HG02970 (cell line): ENCODE measurements around the gene FRS3.

Experiments used
- ATAC-seq: cut with Tn5 transposase; IDR thresholded peaks from one replicate; pipeline ENCODE4 v1.9.1; 2021; ENCODE audit warnings: mild to moderate bottlenecking, moderate library complexity, moderate number of reproducible peaks; ENCODE audit not compliant: unreplicated experiment, low FRiP score

The FRS3 gene

GRCh38 chr6:41744236-41744787, 35.4 kb downstream of the FRS3 start:
- ATAC-seq, result no peak

- ATAC-seq, result no peak
These were observed 36.1 kb downstream of the FRS3 start for GRCh38 chr6:41743406-41744235.

- no peak for ATAC-seq
These were observed 37.8 kb downstream of the FRS3 start for GRCh38 chr6:41741625-41742490.

- no peak for ATAC-seq
These were observed 39.1 kb downstream of the FRS3 start for GRCh38 chr6:41740366-41741162.

- no peak for ATAC-seq
These were observed 40.7 kb downstream of the FRS3 start for GRCh38 chr6:41739041-41739440.

- no peak for ATAC-seq
These were observed 42.0 kb downstream of the FRS3 start for GRCh38 chr6:41737591-41738130.

- ATAC-seq, result no peak
These were observed 42.7 kb downstream of the FRS3 start for GRCh38 chr6:41736800-41737555.

- ATAC-seq, result no peak
These were observed 43.4 kb downstream of the FRS3 start for GRCh38 chr6:41736186-41736733.

- ATAC-seq, result peak; percentile 44
These were observed 44.1 kb downstream of the FRS3 start, which contains the start of gene TFEB for GRCh38 chr6:41735427-41736185. Gene TFEB (minus strand): TSS chr6:41735608. CDS start chr6:41691213, 44,395 bp downstream.

- peak; percentile 20 for ATAC-seq
These were observed 44.9 kb downstream of the FRS3 start for GRCh38 chr6:41734666-41735426.

- peak; percentile 45 for ATAC-seq
These were observed 45.7 kb downstream of the FRS3 start for GRCh38 chr6:41733707-41734665.

- no peak for ATAC-seq
These were observed 46.4 kb downstream of the FRS3 start for GRCh38 chr6:41733360-41733706.

GRCh38 chr6:41732591-41733359, 46.9 kb downstream of the FRS3 start:
- no peak for ATAC-seq

GRCh38 chr6:41732149-41732548, 47.6 kb downstream of the FRS3 start:
- ATAC-seq, result no peak

- no peak for ATAC-seq
These were observed 48.1 kb downstream of the FRS3 start for GRCh38 chr6:41731561-41732086.
